ENCODE data around the gene ITIH4.

Gene ITIH4

DNA sequence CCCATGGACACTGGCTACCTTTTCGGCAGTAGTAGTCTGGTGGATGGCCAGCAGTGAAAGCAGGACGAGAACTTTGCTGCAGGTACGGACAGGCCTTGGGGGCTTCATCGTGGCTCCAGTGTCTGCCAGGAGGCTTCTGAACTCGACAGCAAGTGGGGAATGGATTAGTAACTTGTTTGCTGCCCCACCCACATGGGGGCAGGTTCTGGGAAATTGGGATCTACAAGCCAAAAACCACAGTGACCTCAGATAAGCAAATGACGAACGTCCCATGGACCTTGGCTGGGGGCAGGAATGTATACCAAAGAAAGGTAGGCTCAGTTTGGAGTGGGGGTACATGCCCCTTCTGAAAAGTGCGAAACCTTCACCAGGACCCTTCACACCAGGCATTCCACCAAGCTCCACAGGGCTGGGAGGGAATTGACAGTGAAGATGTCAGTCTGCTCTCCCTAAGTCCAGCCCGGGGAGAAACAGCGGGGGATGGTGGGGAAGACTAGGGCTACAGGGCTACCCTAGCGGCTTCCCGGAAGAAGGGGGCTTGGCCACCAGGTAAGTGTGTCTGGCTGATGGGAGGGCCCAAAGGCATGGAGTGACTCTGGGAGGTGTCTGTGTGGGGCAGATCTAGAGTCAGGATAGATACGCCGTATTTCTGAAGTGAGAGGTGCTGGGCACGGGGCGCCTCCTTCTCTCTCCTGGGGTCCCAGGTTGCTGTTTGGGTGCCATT, at the start of gene ITIH4:
Gene ITIH4 (minus strand): TSS at position 138 of the 724 bp plus-strand sequence. CDS start 30 bp downstream, at position 108.
- no peak within 1 kb of the TSS for H3K4me3 ChIP-seq (ENCODE audit: low read depth, low read length)
- no peak for DNase-seq (ENCODE audit: low read depth)
- no peak for TF ChIP-seq CTCF (IDR thresholded peaks at IDR 0.05; ENCODE audit: low read depth, low read length, missing control alignments)

DNA sequence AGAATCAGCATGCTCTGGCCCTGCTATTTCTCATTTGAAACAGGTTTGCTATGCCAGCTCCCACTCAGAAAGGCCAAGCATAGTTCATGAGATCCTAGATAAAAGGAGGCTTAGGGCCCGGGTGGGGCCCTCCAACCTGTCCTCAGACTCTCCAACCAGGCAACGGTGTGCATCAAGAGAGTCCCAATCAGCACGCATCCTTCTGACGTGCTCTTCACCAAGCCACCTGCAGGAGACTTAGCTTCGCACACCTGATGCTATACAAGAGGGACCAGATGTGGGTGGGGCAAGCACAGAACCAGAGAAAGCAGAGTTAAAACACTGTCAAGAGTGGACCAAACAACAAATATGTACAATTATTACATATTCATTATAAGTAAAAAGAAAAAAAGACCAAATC, 49.6 kb upstream of the ITIH4 start:
- TF ChIP-seq CTCF (IDR thresholded peaks at IDR 0.05; ENCODE audit: low read depth, low read length, missing control alignments), result no peak
- H3K4me3 ChIP-seq (ENCODE audit: low read depth, low read length), result no peak overlapping the region
- no peak for DNase-seq (ENCODE audit: low read depth)

GRCh38 chr3:52879581-52879980, 49.1 kb upstream of the ITIH4 start:
- DNase-seq (ENCODE audit: low read depth), result no peak
- no peak for TF ChIP-seq CTCF (IDR thresholded peaks at IDR 0.05; ENCODE audit: low read depth, low read length, missing control alignments)
- H3K4me3 ChIP-seq (ENCODE audit: low read depth, low read length), result no peak overlapping the region

DNA sequence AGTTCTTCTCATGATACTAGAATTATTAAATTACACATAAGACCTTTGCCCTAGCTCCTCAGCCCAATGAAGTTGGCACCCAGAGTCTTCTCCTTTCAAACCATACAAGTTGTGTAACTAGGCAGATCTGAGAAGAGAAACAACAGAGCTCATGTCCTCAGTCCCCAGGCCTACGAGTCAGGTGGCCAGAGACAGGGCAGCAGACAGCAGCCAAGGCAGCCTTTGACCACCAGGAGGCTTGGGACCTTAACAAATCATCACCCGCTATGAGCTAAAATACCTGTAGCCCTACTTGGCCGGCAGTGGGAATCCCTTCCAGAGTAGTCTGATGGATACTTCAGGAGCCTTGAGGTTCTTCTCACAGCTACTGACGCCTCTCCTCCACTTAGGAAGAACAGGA, 48.6 kb upstream of the ITIH4 start:
- no peak overlapping the region for H3K4me3 ChIP-seq (ENCODE audit: low read depth, low read length)
- DNase-seq (ENCODE audit: low read depth), result no peak
- peak; percentile 17 for TF ChIP-seq CTCF (IDR thresholded peaks at IDR 0.05; ENCODE audit: low read depth, low read length, missing control alignments)

- no peak for DNase-seq (ENCODE audit: low read depth)
- TF ChIP-seq CTCF (IDR thresholded peaks at IDR 0.05; ENCODE audit: low read depth, low read length, missing control alignments), result no peak
- H3K4me3 ChIP-seq (ENCODE audit: low read depth, low read length), result no peak overlapping the region
These were observed 46.6 kb upstream of the ITIH4 start for GRCh38 chr3:52877085-52877484.

DNA sequence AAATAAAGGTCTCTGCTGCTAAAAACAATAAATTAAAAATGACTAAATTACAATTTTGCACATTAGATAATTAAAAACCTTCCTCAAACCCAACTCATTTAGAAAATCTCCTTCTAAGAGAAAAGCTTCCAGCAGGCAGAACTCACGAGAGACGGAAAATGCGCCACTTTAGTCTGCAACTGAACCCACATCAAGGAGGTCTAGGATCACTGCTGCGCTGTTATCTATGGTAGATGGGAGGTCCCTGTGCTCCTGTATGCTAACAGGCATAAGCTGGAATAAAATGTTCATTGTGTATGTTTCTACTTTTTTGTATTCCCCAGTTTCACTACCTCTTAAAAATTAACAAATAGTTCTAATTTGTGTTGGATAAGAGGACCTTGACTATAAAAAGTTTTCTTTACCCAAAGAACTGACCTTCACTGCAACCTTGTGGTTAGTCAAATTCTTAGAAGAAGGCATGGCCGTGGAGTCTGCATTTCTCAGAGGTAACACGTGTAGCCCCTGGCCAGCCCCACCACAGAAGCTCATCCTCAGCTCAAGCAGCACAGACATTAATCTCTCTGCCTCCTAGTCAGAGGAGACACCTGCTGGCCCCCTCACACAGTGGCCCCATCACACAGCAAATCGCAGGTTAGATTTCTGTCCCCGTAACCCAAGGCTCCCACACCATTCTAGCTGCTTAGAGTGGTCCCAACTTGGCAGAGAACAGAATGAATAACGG, 44.6 kb upstream of the ITIH4 start:
- no peak for TF ChIP-seq CTCF (IDR thresholded peaks at IDR 0.05; ENCODE audit: low read depth, low read length, missing control alignments)
- H3K4me3 ChIP-seq (ENCODE audit: low read depth, low read length), result no peak overlapping the region
- DNase-seq (ENCODE audit: low read depth), result no peak

Data from GM12864 (cell line).